Measurements from ENCODE around the gene TCTN2.

Gene TCTN2

DNA sequence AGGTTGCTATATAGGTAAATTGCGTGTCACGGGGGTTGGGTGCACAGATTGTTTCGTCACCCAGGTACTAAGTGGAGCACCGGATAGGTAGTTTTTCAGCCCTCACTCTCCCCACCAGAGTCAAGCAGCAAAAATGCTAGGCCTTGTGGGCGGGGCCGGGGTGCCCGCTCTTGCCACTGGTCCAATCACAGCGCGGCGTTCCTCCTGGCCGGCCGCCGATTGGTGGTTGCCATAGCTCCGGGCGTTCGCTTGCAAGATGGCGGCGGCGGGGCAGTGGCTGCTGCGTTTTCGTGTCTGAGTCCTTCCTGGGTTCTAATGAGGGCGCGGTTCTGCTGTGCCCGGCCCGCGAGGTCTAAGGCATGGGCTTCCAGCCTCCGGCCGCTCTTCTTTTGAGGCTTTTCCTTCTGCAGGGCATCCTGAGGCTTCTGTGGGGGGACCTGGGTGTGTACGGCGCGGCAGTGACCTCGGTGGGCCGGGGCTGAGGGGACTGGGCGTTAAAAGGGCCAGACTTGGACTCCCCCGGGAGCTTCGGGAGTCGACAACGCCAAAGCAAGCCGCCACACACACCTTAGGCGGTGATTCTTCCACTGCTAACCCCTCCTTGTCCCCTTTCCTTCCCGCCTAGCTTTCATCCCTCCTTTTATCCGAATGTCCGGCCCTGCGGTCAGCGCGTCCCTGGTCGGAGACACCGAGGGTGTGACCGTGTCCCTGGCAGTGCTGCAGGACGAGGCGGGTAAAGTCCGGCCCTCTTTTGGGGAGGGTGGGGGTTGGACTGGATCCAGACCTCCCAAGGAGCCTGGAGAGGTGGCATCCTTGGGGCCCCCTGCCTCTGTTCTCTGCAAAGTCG is at the start of gene TCTN2:
Gene TCTN2 (plus strand): TSS at position 232 of the 847 bp plus-strand sequence. CDS start 128 bp downstream, at position 360.
- peak; percentile 88 for DNase-seq (ENCODE audit: low read depth)

DNA sequence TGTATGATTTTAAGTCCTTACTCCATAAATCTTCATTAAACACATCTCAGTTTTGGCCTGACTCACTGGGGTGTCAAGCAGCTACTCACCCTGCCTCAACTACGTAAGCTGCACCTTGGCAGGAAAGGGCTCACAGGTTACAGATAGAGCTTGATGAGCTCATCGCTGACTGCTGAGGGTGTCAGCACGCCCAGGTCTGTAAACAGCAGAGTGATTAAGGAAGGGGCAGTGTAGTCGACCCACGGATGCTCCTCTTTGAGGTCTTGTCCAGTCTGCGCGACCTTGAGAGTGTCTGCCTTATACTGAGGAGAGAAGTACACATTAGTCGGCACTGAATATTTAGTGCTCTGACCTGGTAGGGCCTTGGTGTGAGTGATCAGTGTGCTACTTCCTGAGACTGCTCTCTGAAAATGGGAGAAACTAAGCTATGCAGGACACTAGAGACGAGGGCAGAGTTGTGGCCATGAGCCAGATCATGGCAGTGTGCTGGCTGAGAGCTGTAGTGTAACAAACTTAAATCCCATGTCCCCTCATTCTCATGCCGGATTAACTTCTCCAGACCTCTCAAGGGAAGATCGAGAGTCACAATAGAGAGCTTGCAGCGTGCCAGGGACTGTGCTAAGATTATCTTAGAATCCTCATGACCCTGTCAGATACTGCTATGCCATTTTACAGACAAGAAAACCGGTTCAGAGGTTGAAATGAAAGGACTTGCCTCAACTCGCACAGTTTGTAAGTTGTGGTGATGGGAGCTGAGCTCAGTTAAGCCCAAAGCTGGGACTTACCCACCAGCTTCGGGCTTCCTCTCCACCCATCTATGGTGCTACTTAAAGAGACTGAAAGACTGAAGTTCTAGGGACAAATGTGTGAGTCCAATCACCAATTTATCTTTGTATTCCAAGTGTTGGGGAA is 49.0 kb upstream of the TCTN2 start:
- DNase-seq (ENCODE audit: low read depth), result no peak

DNA sequence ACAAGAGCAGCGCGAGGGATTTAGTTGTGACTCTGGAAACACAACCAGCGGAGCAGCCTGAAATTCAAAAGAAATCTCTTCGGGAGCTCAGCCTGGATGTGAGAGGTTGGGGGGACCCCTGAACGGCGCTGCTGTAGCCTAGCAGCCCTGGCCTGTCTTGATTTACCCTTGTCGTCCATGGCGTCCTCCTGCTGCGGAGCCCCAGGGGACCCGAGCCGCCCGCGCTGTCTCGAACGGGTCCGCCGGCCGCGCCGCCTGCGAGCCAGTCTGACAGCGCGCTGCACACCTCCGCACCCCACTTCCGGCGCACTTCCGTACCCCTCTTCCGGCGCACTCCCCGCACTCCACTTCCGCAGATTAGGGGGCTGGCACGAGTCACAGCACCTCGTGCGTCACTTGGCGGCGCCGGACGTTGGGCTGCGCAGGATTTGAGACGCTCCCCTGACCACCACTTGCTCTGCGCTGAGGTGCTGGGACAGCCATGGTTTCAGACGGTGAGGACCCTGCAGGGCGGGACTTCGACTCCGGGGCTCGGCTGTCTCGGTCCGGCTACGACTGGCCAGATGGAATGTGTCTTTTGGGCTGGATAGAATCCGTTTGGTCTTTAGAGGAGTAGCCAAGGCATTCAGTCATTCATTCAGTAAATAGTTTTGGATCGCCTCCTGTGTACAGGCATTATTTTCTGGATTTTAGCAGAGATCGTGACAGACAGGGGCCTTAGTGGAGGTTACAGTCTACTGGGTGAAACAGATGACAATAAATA is 37.4 kb upstream of the TCTN2 start, which contains the start of the genes EIF2B1 and GTF2H3:
Gene EIF2B1 (minus strand): TSS at position 308 of the 763 bp plus-strand sequence. CDS start 129 bp downstream, at position 179.
Gene GTF2H3 (plus strand): TSS at position 451 of the 763 bp plus-strand sequence. CDS start 31 bp downstream, at position 482.
- DNase-seq (ENCODE audit: low read depth), result peak; percentile 93

DNA sequence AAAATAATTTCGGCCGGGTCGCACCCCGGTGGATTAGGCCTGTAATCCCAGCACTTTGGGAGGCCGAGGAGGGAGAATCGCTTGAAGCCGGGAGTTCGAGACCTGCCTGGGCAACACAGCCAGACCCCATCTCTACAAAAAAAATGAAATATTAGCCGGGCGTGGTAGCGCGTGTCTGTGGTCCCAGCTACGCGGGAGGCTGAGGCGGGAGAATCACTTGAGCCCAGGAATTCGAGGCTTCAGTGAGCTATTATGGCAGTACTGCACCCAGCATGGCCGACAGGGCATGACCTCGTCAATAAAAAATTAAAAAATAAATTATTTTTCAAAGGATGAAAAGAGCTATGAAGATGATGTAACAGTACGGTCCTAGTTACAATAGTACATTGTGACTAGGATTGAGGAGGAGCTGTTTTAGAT is 36.8 kb upstream of the TCTN2 start:
- DNase-seq (ENCODE audit: low read depth), result no peak

DNA sequence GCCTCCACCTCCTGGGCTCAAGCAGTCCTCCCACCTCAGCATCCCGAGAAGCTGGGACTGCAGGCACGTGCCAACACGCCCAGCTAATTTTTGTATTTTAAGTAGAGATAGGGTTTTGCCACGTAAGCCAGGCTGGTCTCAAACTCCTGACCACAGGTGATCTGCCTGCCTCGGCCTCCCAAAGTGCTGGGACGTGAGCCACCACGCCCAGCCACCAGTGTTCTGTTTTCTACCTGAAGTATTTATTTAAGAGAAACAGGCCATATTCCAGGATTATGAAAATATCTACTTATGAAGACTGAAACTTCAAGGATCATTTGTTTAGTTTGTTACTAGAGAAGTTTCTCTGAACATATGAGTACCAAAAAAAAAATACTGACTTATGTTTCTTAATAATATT is 27.0 kb upstream of the TCTN2 start:
- no peak for DNase-seq (ENCODE audit: low read depth)

DNA sequence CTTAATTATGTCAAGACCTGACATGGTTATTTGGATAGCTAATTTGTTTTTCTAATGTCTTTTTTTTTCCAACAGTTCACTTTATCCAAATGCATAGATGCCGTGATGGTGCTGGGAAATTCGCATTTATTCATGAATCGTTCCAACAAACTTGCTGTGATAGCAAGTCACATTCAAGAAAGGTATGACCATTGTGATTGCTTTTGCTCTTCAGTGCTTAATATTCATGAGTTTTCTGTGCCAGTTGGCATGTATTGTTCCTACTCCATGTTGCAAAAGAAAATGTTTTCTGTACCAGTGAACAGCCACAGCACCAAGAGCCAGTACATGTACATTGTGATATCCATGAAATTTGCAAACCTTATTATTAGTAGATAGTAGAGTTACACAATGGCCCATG is 25.5 kb upstream of the TCTN2 start:
- no peak for DNase-seq (ENCODE audit: low read depth)

DNA sequence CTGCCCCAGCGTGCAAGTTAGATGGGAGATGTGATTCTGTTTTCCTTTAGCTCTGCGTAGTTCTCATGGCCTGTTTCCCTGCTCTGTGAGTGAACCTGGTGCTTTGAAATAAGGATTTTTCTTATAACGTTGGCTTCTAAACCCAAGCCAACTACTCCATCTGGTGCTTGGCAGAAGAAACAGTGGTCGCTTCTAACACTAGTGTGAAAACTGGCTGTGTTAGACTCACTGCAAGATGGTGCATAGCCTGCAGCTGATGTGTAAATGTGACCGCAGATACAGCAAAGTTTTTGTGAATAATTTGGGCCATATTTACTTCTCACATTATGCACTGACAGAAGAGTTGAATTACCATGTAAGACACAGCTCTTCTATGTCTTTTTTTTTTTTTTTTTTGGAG is 25.0 kb upstream of the TCTN2 start:
- DNase-seq (ENCODE audit: low read depth), result no peak

DNA sequence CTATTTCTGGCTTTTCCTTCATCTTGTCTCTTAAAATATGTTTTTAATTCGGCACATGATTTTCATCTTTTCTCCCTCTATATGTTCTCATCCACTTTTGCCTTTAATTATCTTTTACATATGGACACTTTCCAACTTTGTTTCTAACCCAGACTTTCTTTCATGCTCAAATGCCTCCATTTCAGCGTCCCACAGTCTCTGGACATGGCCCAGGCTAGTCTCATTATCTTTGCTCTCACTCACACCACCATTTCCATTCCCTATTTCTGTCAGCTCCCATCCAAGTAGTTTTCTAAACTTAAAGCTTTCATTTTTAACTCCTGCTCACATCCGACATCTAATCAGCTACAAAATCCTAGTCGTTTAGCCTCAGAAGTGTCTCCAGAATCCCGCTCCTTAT is 22.5 kb upstream of the TCTN2 start:
- no peak for DNase-seq (ENCODE audit: low read depth)

DNA sequence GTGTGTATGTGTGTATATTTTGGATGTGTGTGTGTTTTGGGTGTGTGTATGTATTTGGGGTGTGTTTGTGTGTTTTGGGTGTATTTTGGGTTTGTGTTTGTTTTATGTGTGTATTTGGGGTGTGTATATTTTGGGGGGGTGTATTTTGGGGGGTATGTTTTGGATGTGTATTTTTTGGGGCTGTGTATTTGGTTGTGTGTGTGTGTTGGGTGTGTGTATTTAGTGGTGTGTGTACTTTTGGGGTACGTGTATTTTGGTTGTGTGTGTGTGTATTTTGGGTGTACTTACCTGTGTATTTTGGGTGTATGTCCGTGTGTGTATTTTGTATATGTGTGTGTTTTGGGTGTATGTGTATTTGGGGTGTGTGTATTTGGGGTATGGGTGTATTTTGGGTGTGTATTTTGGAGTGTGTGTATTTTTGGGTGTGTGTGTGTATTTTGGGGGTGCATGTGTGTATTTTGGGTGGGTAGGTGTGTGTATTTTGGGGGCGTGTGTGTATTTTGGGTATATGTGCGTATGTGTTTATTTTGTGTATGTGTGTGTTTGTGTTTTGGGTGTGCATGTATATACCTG is 16.7 kb upstream of the TCTN2 start:
- no peak for DNase-seq (ENCODE audit: low read depth)

DNA sequence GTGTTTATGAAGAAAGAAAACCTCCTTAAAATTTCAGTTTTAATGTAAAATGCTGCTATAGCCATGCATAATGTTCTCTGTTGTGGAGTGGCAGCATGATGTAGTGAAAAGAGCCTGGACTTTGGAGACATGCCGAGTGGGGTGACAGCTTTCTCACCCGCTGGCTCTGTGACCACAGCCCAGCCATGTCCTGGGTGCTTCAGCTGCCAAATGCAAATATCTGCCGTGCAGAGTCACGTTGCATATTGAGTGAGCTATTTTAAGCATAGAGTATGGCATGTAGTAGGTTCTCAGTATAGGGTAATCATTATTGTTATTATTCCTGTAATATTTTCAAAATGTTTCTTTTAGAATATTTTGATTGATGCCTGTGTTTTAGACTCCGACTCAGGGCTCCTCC is 15.5 kb upstream of the TCTN2 start:
- DNase-seq (ENCODE audit: low read depth), result no peak

DNA sequence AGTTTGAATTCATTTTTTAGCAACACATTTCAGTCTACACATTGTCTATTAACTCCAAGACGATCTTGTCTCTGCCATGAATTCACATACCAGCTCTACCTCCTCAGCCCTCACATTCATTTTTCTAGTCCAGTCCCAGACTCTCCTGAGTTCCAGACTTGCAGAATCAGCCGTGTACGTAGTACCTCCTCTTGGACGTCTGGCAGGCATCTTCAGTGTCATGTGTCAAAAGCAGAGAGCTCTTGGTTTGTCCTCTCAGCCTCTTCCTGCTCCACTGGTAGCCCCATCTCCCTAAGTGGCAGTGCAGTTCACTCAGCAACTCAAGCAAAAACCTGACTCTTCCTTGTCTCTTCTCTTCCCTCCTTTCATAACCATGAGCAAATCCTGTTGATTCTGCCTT is 14.5 kb upstream of the TCTN2 start:
- DNase-seq (ENCODE audit: low read depth), result no peak

DNA sequence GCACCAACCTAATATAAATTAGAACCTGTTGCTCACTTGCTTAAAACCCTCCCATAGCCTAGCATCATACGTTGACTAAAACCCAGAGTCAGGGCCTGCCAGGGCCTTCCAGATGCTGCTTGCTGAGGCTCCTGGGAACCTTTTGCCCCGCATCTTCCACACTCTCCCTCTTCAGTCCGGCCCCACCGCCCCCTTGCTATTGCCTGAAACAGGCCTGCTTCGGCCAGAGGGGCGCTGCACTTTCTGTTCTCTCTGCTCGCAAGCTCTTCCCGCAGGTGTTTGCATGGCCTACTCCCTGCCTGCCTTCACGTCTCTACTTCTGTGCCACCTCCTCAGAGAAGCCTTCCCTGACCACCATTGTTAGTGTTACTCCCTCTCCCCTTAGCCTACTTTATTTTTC is 13.7 kb upstream of the TCTN2 start:
- no peak for DNase-seq (ENCODE audit: low read depth)

DNA sequence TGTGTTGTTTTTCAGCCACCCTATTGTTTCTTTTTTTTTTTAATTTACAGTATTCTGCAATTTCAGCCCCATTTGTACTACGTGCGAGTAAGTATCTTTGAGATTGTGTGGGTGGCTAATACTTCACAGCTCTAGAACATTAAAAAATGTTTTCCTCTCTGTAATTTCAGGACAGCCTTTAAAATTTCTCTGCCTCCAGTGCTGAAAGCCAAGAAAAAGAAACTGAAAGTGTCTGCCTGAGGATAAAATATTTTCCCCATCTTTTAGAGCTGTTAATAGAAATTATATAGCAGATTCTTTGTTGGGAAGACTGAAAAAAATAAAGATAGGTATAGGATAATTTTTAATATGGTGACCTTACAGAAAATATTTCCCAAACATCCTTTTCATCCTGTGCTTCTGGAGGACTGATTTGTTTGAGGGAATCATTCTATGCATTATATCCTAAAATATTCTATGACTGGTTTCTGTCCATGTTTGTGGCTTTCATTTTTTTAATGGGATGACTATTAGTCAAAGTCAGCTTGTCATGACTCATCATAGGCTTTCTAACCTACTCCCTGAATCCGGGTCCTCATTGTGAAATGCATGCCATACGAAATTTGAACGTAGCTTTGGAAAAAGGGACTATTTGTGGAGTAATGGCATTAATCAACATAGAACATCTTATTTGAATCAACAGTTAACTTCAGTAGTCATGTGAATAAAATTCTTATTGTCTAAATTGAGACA is 10.8 kb upstream of the TCTN2 start:
- peak; percentile 92 for DNase-seq (ENCODE audit: low read depth)

DNA sequence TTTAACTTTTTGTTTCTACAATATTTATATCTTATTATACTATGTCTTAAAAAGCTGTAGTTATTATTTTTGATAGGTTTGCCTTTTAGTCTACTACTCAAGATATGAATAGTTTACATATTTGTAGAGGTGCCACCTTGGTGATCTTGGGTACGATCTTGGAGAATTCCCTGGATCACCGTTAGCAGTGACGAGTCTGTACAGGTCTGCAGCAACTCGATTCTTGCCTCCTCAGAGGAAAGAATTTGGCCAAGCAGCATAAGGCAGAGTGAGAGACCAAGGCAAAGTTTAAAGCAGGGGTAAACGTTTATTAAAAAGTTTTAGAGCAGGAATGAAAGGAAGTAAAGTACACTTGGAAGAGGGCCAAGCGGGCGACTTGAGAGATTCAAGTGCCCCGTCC is 3.1 kb upstream of the TCTN2 start:
- DNase-seq (ENCODE audit: low read depth), result no peak

DNA sequence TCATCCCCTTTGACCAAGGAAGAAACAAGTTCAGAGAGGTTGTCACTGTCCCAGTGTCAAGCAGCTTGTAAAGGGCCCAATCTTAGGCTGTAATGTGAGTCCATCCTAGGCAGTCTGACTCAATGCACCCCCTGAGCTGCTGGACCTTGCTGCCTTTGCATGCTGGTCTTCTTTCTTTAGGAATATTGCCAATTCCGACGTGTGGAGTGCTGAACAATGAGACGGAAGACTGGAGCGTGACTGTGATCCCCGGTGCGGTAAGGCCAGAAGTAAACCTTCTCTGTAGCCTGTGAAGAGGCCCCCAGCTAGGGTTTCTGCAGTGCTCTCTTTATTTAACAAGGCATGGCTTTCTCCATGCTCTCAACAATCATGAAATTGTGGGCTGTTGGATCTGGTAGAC is 963 bp downstream of the TCTN2 start:
- DNase-seq (ENCODE audit: low read depth), result no peak

DNA sequence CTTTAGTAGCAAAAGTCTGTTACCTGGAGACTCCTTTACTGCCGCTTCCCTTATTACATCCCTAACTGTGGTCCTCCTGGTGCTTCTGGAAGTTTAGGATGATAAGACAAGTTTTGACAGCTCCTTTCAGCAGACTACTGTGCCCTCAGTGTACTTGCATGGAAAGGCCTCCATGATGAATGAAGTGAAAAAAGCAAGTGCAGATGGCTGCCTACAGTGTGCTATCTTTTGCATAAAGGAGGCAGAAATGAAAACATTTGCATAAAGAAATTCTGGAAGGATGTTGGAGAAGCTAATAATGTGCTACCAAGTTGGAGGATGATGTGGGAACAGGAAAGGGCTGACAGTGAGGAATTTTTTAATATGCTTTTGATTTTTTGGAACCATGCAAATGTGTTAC is 4.5 kb downstream of the TCTN2 start:
- DNase-seq (ENCODE audit: low read depth), result no peak

DNA sequence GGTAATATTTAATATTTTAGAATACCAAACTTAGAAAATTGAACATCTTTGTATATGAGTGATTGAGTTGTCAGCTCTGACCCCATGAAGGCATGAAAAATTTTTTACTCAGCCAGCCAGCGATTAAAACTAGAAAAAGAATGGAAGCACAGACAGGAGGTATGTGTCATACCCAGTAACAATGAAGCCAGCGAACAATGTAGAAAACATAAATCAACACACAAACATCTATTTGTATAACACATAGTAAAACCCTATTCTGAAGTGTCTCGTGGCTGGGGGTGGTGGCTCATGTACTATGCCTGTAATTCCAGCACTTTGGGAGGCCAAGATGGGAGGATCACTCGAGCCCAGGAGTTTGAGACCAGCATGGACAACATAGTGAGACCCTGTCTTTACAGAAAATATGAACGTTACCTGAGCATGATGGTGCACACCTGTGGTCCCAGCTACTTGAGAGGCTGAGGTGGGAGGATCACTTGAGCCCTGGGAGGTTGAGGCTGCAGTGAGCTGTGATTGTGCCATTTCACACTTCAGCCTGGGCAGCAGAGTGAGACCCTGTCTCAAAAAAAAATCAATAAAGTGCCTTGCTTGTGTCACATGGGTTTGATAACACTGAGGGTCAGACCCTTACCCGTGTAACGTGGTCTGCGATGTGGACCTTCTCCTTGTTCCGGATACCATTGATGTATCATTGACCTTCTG is 5.9 kb downstream of the TCTN2 start:
- DNase-seq (ENCODE audit: low read depth), result no peak

DNA sequence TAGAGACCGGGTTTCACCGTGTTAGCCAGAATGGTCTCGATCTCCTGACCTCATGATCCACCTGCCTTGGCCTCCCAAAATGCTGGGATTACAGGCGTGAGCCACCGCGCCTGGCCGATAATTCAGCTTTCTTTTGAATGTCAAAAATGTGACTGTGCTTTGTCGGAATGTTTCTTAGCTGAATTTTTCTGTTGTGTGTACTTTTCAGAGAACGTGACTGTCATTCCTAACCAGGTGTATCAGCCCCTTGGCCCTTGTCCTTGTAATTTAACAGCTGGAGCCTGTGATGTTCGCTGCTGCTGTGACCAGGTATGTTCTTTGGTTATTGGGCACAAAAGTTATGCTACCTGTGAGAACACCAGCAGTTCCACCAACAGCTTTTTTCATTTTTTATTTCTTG is 8.1 kb downstream of the TCTN2 start:
- DNase-seq (ENCODE audit: low read depth), result no peak

DNA sequence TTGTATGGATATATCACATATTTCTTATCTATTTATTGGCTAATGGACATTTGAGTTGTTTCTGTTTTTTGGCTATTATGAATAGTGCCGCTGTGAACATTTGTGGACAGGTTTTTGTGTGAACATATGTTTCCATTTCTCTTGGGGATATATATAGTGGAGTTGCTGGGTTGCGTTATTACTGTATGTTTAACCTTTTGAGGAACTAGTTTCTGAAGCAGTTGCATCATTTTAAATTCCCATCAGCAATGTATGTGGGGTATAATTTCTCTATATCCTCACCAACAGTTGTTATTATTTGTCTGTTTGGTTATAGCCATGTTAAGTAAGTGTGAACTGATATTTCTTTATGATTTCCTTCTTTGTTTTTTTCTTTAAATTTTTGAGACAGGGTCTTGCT is 10.7 kb downstream of the TCTN2 start:
- no peak for DNase-seq (ENCODE audit: low read depth)

DNA sequence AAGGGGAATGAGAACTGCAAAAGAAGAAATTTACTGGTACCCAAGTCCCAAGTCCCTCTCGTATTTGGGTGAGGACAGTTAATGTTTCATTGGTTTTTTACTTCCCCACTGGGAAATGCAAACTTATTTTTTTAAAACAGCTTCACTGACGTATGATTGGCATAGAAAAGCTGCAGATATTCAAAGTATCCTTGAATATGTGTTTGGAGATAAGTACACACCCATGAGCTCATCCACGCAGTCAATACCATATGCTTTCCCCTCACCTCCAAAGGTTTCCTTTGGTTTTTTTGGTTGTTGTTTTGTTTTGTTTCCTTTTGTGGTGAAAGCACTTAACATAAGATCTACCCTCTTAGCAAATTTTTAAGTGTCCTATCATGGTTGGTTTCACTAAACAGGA is 13.1 kb downstream of the TCTN2 start:
- no peak for DNase-seq (ENCODE audit: low read depth)

All from stromal cell of bone marrow (primary cell).